DOHH2 (cell line): ENCODE measurements around the gene DYNC1I2.
"Not testable (repeated sequence)": the region's sequence is repeated elsewhere in the genome, so short reads cannot be mapped to it uniquely, and the experiment has no call there.

Source experiments
- H3F3A ChIP-seq: fragments of 200-600 bp; sonication (generic), shearing (Covaris generic); 2 replicates; pipeline ENCODE4 v1.6.0; 2016; ENCODE audit warnings: antibody characterized with exemption, mild to moderate bottlenecking; ENCODE audit not compliant: control insufficient read depth, insufficient read depth
- H3K27ac ChIP-seq: fragments of 200-600 bp; sonication (generic); 2 replicates; pipeline ENCODE4 v1.5.1; 2014; ENCODE audit warnings: low read depth, mild to moderate bottlenecking, low read length, moderate library complexity
- H3K27me3 ChIP-seq: fragments of 200-600 bp; sonication (generic); 2 replicates; pipeline ENCODE4 v1.6.1; 2014; ENCODE audit warnings: mild to moderate bottlenecking, low read length, mixed read lengths; ENCODE audit not compliant: control insufficient read depth
- H3K36me3 ChIP-seq: fragments of 200-600 bp; sonication (generic); 2 replicates; pipeline ENCODE4 v1.6.1; 2014; ENCODE audit warnings: mild to moderate bottlenecking, low read length, moderate library complexity, mixed read lengths; ENCODE audit not compliant: control insufficient read depth
- H3K4me1 ChIP-seq: fragments of 200-600 bp; sonication (generic); 2 replicates; pipeline ENCODE4 v1.6.1; 2014; ENCODE audit warnings: mild to moderate bottlenecking, low read length, mixed read lengths; ENCODE audit not compliant: control insufficient read depth
- H3K4me2 ChIP-seq: fragments of 200-600 bp; sonication (generic); 2 replicates; pipeline ENCODE4 v1.6.0; 2014; ENCODE audit warnings: mild to moderate bottlenecking, low read length, moderate library complexity
- H3K4me3 ChIP-seq: fragments of 200-600 bp; sonication (generic); 2 replicates; pipeline ENCODE4 v1.5.1; 2014; ENCODE audit warnings: mild to moderate bottlenecking, low read length, mixed read lengths
- H3K79me2 ChIP-seq: fragments of 200-600 bp; sonication (generic); 2 replicates; pipeline ENCODE4 v1.6.1; 2014; ENCODE audit warnings: mild to moderate bottlenecking, low read length, mixed read lengths; ENCODE audit not compliant: control insufficient read depth
- H3K9me2 ChIP-seq: fragments of 200-600 bp; sonication (generic); replicated peaks from 2 replicates; pipeline ENCODE4 v1.6.1; 2014; ENCODE audit warnings: mild to moderate bottlenecking, low read length, mixed read lengths; ENCODE audit not compliant: control insufficient read depth
- H3K9me3 ChIP-seq: fragments of 200-600 bp; sonication (generic); 2 replicates; pipeline ENCODE4 v1.6.1; 2014; ENCODE audit warnings: antibody characterized with exemption, low read length, mixed read lengths; ENCODE audit not compliant: control insufficient read depth, insufficient read depth
- H4K20me1 ChIP-seq: fragments of 200-600 bp; sonication (generic); 2 replicates; pipeline ENCODE4 v1.6.0; 2014; ENCODE audit warnings: low read depth, mild to moderate bottlenecking, antibody characterized with exemption, low read length, moderate library complexity; ENCODE audit not compliant: control insufficient read depth, insufficient read depth
- EZH2phosphoT487 ChIP-seq: fragments of 200-600 bp; sonication (generic); IDR thresholded peaks from 2 replicates; pipeline ENCODE4 v1.6.1; 2017; ENCODE audit warnings: borderline replicate concordance, mild to moderate bottlenecking, antibody characterized with exemption, low read length, moderate library complexity, mixed read lengths
- TF ChIP-seq, protein P1 (sequence below): fragments of 200-600 bp; sonication (generic); IDR thresholded peaks from one replicate; pipeline ENCODE4 v1.5.1; 2014; ENCODE audit warnings: antibody characterized with exemption, mild to moderate bottlenecking, low read depth, low read length; ENCODE audit not compliant: poor library complexity, severe bottlenecking

Gene DYNC1I2

DNA sequence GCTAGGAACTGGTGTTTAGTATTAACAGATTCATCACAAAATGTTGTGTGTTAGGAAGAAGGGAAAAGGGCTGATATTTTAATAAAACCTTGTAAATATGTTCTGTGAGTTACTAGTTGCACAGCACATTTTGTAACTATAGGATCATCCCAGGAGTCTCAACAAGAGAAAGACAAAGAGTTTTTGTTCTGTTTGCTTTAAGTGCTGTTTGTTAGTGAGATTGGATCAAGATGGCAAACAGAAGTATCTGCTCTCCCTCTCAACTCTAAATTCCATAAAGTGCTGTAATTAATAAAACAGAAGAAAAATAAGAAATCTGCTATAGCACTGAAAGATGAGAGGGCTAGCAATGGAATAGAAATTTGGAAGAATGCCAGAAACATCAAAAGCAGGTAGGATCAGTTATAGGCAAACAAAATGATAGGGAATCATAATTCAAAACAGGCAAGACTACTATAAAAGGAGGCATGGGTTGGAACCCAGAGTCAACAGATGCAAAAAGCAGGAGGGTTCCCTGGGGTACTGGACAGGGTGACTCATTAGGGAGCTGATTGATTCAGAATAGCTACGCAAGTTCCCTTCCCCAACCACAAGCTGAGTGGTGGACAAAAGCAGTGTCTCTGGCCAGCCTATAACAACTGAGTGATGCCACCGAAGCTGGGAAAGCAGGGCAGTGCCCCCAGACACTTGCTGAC is 75.8 kb downstream of the DYNC1I2 start:
- peaks cover 3% of the 10 kb centered on the region; the same call in 1 of the 2 replicates for H3F3A ChIP-seq
- no peaks in the 10 kb centered on the region for H3K4me1 ChIP-seq
- H3K27ac ChIP-seq, result no peak overlapping the region
- H3K36me3 ChIP-seq, result no peaks in the 10 kb centered on the region
- H3K9me3 ChIP-seq, result no peaks in the 10 kb centered on the region
- no peak overlapping the region for H3K4me3 ChIP-seq
- H3K79me2 ChIP-seq, result no peaks in the 10 kb centered on the region
- H3K4me2 ChIP-seq, result no peak overlapping the region
- no peaks in the 10 kb centered on the region for H4K20me1 ChIP-seq
- no peaks in the 10 kb centered on the region for H3K9me2 ChIP-seq
- TF ChIP-seq, protein P1, sequence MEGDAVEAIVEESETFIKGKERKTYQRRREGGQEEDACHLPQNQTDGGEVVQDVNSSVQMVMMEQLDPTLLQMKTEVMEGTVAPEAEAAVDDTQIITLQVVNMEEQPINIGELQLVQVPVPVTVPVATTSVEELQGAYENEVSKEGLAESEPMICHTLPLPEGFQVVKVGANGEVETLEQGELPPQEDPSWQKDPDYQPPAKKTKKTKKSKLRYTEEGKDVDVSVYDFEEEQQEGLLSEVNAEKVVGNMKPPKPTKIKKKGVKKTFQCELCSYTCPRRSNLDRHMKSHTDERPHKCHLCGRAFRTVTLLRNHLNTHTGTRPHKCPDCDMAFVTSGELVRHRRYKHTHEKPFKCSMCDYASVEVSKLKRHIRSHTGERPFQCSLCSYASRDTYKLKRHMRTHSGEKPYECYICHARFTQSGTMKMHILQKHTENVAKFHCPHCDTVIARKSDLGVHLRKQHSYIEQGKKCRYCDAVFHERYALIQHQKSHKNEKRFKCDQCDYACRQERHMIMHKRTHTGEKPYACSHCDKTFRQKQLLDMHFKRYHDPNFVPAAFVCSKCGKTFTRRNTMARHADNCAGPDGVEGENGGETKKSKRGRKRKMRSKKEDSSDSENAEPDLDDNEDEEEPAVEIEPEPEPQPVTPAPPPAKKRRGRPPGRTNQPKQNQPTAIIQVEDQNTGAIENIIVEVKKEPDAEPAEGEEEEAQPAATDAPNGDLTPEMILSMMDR, result no peak
- no peak for TF ChIP-seq EZH2phosphoT487
- no peaks in the 10 kb centered on the region for H3K27me3 ChIP-seq

DNA sequence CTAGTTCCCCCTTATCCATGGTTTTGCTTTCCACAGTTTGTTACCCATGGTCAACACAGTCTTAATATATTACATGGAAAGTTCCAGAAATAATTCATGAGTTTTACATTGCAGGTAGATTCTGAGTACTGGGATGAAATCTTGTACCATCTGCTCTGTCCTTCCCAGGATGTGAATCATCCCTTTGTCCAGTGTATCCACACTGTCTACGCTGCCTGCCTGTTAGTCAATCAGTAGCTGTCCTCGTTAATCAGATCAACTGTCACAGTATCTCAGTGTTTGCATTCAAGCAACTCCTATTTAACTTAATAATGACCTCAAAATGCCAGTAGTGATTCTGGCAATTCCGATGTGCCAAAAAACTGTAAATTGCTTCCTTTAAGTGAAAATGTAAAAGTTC is 76.3 kb downstream of the DYNC1I2 start:
- Histone ChIP-seq H3K27me3 (no peaks in the 10 kb centered on the region), H3K36me3 (no peaks in the 10 kb centered on the region), H3K4me1 (no peaks in the 10 kb centered on the region), H4K20me1 (no peaks in the 10 kb centered on the region), H3K4me2 (no peak overlapping the region), H3K27ac (no peak overlapping the region), H3F3A (peaks cover 3% of the 10 kb centered on the region; the same call in 1 of the 2 replicates), H3K79me2 (no peaks in the 10 kb centered on the region), H3K9me2 (no peaks in the 10 kb centered on the region), H3K9me3 (no peaks in the 10 kb centered on the region), H3K4me3 (no peak overlapping the region)
- TF ChIP-seq EZH2phosphoT487, result no peak

DNA sequence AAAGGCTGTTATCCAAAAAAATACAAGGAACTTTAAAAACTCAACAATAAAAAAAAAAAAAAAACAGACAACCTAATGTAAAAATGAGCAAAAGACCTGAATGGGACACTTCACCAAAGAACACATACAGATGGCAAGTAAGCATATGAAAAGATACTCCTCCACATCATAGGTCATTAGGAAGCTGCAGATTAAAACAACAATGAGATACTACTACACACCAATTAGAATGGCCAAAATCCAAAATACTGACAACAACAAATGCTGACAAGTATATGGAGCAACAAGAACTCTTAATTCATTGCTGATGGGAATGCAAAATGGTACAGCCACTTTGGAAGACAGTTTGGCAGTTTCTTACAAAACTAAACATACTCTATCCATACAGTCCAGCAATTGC is 84.2 kb downstream of the DYNC1I2 start:
- H3K9me2 ChIP-seq, result no peaks in the 10 kb centered on the region
- H4K20me1 ChIP-seq, result no peaks in the 10 kb centered on the region
- no peaks in the 10 kb centered on the region for H3K4me1 ChIP-seq
- no peak overlapping the region for H3K4me3 ChIP-seq
- TF ChIP-seq, protein P1, result no peak
- no peak for TF ChIP-seq EZH2phosphoT487
- H3K4me2 ChIP-seq, result no peak overlapping the region
- no peaks in the 10 kb centered on the region for H3K9me3 ChIP-seq
- peaks cover 3% of the 10 kb centered on the region; the same call in 1 of the 2 replicates for H3F3A ChIP-seq
- H3K27me3 ChIP-seq, result no peaks in the 10 kb centered on the region
- no peak overlapping the region for H3K27ac ChIP-seq
- no peaks in the 10 kb centered on the region for H3K36me3 ChIP-seq
- no peaks in the 10 kb centered on the region for H3K79me2 ChIP-seq

DNA sequence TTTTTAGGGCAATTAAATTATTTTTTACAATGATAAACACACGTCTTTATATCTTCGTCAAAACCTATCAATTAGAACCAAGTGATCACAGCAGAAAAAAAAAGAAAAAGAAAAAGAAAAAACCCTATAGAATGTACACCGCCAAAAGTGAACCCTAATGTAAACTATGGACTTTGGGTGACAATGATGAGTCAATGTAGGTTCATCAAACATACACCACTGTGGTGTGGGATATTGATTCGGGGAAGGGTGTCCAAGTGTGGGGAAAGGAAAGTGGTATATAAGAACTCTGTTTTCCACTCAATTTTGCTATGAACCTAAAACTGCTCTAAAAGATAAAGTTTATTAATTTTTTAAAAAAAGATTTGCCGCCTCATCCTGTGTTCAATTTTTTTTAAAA is 85.1 kb downstream of the DYNC1I2 start:
- H3K9me3 ChIP-seq, result no peaks in the 10 kb centered on the region
- TF ChIP-seq EZH2phosphoT487, result no peak
- TF ChIP-seq, protein P1, result no peak
- no peak overlapping the region for H3K4me2 ChIP-seq

DNA sequence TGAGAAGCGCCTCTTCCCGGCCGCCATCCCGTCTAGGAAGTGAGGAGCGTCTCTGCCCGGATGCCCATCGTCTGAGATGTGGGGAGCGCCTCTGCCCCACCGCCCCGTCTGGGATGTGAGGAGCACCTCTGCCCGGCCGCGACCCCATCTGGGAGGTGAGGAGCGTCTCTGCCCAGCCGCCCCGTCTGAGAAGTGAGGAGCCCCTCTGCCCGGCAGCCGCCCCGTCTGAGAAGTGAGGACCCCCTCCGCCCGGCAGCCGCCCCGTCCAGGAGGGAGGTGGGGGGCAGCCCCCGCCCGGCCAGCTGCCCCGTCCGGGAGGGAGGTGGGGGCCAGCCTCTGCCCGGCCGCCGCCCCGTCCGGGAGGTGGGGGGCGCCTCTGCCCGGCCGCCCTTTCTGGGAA is 87.3 kb downstream of the DYNC1I2 start:
- H3F3A ChIP-seq, H3K27ac ChIP-seq, H3K9me2 ChIP-seq, H3K4me3 ChIP-seq, H3K9me3 ChIP-seq, H3K36me3 ChIP-seq, H3K27me3 ChIP-seq, H3K4me2 ChIP-seq, H4K20me1 ChIP-seq, H3K4me1 ChIP-seq, H3K79me2 ChIP-seq: not testable (repeated sequence)

More for the DNA sequence above, 85.1 kb downstream of the DYNC1I2 start:
- H4K20me1 ChIP-seq, result no peaks in the 10 kb centered on the region
- H3K4me3 ChIP-seq, result no peak overlapping the region
- H3K9me2 ChIP-seq, result no peaks in the 10 kb centered on the region
- H3K27ac ChIP-seq, result no peak overlapping the region
- H3K79me2 ChIP-seq, result no peaks in the 10 kb centered on the region
- H3K27me3 ChIP-seq, result no peaks in the 10 kb centered on the region
- H3K36me3 ChIP-seq, result no peaks in the 10 kb centered on the region
- peaks cover 2% of the 10 kb centered on the region; the same call in 1 of the 2 replicates for H3F3A ChIP-seq
- H3K4me1 ChIP-seq, result no peaks in the 10 kb centered on the region
